SK-N-SH treated with all-trans-retinoic acid at 6 μM for 48 hours (cell line): Measurements from ENCODE around the gene PPP3CA.

Experiments
- ATAC-seq: fragments of 200-7000 bp; cut with Tn5 transposase; 3 replicates; pipeline ENCODE4 v1.9.1; 2020; ENCODE audit warnings: mild to moderate bottlenecking, moderate library complexity
- ARNTL ChIP-seq: fragments of 450-650 bp; formaldehyde crosslinking; IDR thresholded peaks from 2 replicates; pipeline ENCODE4 v1.5.0; 2020; ENCODE audit warnings: low read depth, mild to moderate bottlenecking, moderate library complexity, borderline replicate concordance
- BACH2 ChIP-seq: fragments of 250-450 bp; sonication (Bioruptor Pico); IDR thresholded peaks from 2 replicates; pipeline ENCODE4 v1.9.0; 2021; ENCODE audit warnings: mild to moderate bottlenecking, borderline replicate concordance
- CREB5 ChIP-seq: fragments of 250-450 bp; sonication (Bioruptor Pico); IDR thresholded peaks from 2 replicates; pipeline ENCODE4 v1.5.1; 2020; ENCODE audit warnings: low read depth, mild to moderate bottlenecking, moderate library complexity
- CSDC2 ChIP-seq: fragments of 250-450 bp; sonication (Bioruptor Pico); IDR thresholded peaks from 2 replicates; pipeline ENCODE4 v1.5.0; 2020; ENCODE audit warnings: mild to moderate bottlenecking, moderate library complexity
- CSRNP3 ChIP-seq: fragments of 250-450 bp; sonication (Bioruptor Pico); IDR thresholded peaks from 2 replicates; pipeline ENCODE4 v1.5.1; 2021; ENCODE audit warnings: mild to moderate bottlenecking, moderate library complexity
- ESRRG ChIP-seq: fragments of 250-450 bp; sonication (Bioruptor Pico); IDR thresholded peaks from 2 replicates; pipeline ENCODE4 v1.6.1; 2021; ENCODE audit warnings: mild to moderate bottlenecking
- GLIS3 ChIP-seq: fragments of 250-450 bp; sonication (Bioruptor Pico); IDR thresholded peaks from 2 replicates; pipeline ENCODE4 v1.5.0; 2020; ENCODE audit warnings: mild to moderate bottlenecking, moderate library complexity
- ISL1 ChIP-seq: fragments of 250-450 bp; sonication (Bioruptor Pico); IDR thresholded peaks from 2 replicates; pipeline ENCODE4 v2.1.2; 2022; ENCODE audit warnings: mild to moderate bottlenecking, moderate library complexity
- OSR1 ChIP-seq: fragments of 250-450 bp; sonication (Bioruptor Pico); IDR thresholded peaks from 2 replicates; pipeline ENCODE4 v1.8.0; 2022; ENCODE audit warnings: moderate library complexity, mild to moderate bottlenecking, inconsistent platforms
- PATZ1 ChIP-seq: fragments of 250-450 bp; sonication (Bioruptor Pico); IDR thresholded peaks from 2 replicates; pipeline ENCODE4 v1.8.0; 2020; ENCODE audit warnings: mild to moderate bottlenecking, moderate library complexity, borderline replicate concordance
- PPARA ChIP-seq: fragments of 250-450 bp; sonication (Bioruptor Pico); IDR thresholded peaks from 2 replicates; pipeline ENCODE4 v1.5.0; 2020; ENCODE audit warnings: mild to moderate bottlenecking, borderline replicate concordance
- RARB ChIP-seq: fragments of 250-450 bp; sonication (Bioruptor Pico); IDR thresholded peaks from 2 replicates; pipeline ENCODE4 v1.8.0; 2021; ENCODE audit warnings: mild to moderate bottlenecking, moderate library complexity
- SNAI2 ChIP-seq: fragments of 250-450 bp; sonication (Bioruptor Pico); IDR thresholded peaks from 2 replicates; pipeline ENCODE4 v1.5.0; 2020; ENCODE audit warnings: mild to moderate bottlenecking, moderate library complexity
- TCF4 ChIP-seq: fragments of 250-450 bp; sonication (Bioruptor Pico); IDR thresholded peaks from 2 replicates; pipeline ENCODE4 v1.8.0; 2021; ENCODE audit warnings: mild to moderate bottlenecking, moderate library complexity, borderline replicate concordance
- TOX ChIP-seq: fragments of 250-450 bp; sonication (Bioruptor Pico); IDR thresholded peaks from 2 replicates; pipeline ENCODE4 v1.8.0; 2021; ENCODE audit warnings: mild to moderate bottlenecking, moderate library complexity, borderline replicate concordance
- TSHZ2 ChIP-seq: fragments of 250-450 bp; sonication (Bioruptor Pico); IDR thresholded peaks from 2 replicates; pipeline ENCODE4 v1.5.0; 2020; ENCODE audit warnings: mild to moderate bottlenecking, moderate library complexity
- ZFP3 ChIP-seq: fragments of 250-450 bp; sonication (Bioruptor Pico); IDR thresholded peaks from 2 replicates; pipeline ENCODE4 v1.5.0; 2020; ENCODE audit warnings: mild to moderate bottlenecking, moderate library complexity
- ZFP30 ChIP-seq: fragments of 450-650 bp; formaldehyde crosslinking; IDR thresholded peaks from 2 replicates; pipeline ENCODE4 v1.5.0; 2022; ENCODE audit warnings: mild to moderate bottlenecking, moderate library complexity
- ZNF565 ChIP-seq: fragments of 450-650 bp; formaldehyde crosslinking; conservative IDR thresholded peaks from 2 replicates; pipeline ENCODE4 v1.5.0; 2020; ENCODE audit warnings: low read depth, mild to moderate bottlenecking, moderate library complexity
- ZNF70 ChIP-seq: fragments of 450-650 bp; formaldehyde crosslinking; IDR thresholded peaks from 2 replicates; pipeline ENCODE4 v1.5.0; 2020; ENCODE audit warnings: mild to moderate bottlenecking, moderate library complexity
- ZNF8 ChIP-seq: fragments of 450-650 bp; formaldehyde crosslinking; IDR thresholded peaks from 2 replicates; pipeline ENCODE4 v1.5.0; 2020; ENCODE audit warnings: mild to moderate bottlenecking, moderate library complexity

The PPP3CA gene

GRCh38 chr4:101265816-101266172, 81.5 kb downstream of the PPP3CA start:
- no peak for ATAC-seq
- TF ChIP-seq CSRNP3 (CRISPR knock-in tag) (no peak), TSHZ2 (CRISPR knock-in tag) (no peak), ZNF8 (no peak), ISL1 (CRISPR knock-in tag) (no peak), ZNF70 (CRISPR knock-in tag) (no peak), ESRRG (CRISPR knock-in tag) (no peak), PATZ1 (CRISPR knock-in tag) (no peak), SNAI2 (CRISPR knock-in tag) (no peak), TOX (CRISPR knock-in tag) (no peak), BACH2 (CRISPR knock-in tag) (no peak), RARB (no peak), OSR1 (no peak), GLIS3 (CRISPR knock-in tag) (no peak), CREB5 (no peak), ZFP30 (CRISPR knock-in tag) (no peak), TCF4 (CRISPR knock-in tag) (no peak), ZNF565 (CRISPR knock-in tag) (no peak), CSDC2 (no peak), PPARA (CRISPR knock-in tag) (no peak), ARNTL (CRISPR knock-in tag) (no peak)

- no peak for ATAC-seq
- TF ChIP-seq CSDC2 (no peak), ARNTL (CRISPR knock-in tag) (no peak), OSR1 (no peak), RARB (no peak), ZNF70 (CRISPR knock-in tag) (no peak), TOX (CRISPR knock-in tag) (no peak), ZFP3 (no peak), PATZ1 (CRISPR knock-in tag) (no peak), TCF4 (CRISPR knock-in tag) (no peak), ZFP30 (CRISPR knock-in tag) (no peak), ESRRG (CRISPR knock-in tag) (no peak), ISL1 (CRISPR knock-in tag) (no peak), ZNF565 (CRISPR knock-in tag) (no peak), TSHZ2 (CRISPR knock-in tag) (no peak), CSRNP3 (CRISPR knock-in tag) (no peak)
Observed at GRCh38 chr4:101264993-101265815, 82.1 kb downstream of the PPP3CA start.
